ENCODE results near the gene HELZ2.

- TF ChIP-seq CTCF (IDR thresholded peaks at IDR 0.05; ENCODE audit: low read depth, low read length) (no peak), MYC (IDR thresholded peaks at IDR 0.05; ENCODE audit: low read depth, low read length) (no peak)
Observed at GRCh38 chr20:63570281-63571086, 3.6 kb downstream of the HELZ2 start.

All from NB4 (cell line).